ENCODE measurements around the gene RHBDL1. TPM values are rescaled to one million over a fixed set of nuclear protein-coding genes. Genes with fewer than 3 reads are reported as not detected.

The RHBDL1 gene
- polyA plus RNA-seq, 1 donor from 2014 or later: 7.2 TPM

DNA sequence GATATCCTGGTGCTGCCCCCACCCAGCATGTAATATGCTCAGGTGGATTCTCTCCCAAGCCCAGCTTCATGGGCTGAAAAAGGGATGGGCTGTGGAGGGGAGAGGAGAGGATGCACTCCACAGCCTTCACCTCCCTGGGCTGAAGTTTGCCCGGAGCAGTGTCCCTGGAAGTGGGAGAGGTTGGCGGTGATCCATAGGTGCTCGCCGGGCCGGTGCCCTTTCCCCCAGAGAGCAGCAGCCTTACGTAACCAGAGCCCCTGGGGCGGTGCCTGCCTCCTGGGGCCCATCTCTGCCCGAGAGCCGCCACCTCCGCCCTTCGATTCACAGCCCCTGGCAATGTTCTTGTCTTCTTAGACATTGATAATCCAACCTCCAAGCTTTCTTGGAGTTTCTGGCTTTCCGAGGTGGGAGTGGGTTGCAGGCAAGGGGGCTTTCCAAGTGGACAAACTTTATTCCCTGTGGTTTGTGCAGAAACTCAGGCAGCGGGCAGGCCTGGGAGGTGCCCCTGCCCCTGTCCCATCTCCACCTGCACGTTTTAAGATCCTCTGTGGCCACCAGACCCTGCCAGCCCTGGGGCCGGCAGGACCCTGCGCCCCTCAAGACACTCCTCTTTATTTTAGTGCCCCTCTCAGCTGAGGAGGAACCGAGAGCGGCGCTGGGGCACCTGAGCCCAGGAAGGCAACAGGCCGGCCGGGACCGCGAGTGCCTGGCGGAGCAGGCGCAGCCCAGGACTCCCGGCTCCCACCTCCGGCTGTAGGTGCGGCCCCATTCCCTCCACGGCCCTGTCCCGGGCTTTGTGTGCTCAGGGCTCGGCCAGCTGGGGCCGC lies 29.4 kb upstream of the RHBDL1 start:
- H3K27me3 ChIP-seq (ENCODE audit: insufficient read depth, low read depth, low read length): no peaks in the 10 kb centered on the region
- no peaks in the 10 kb centered on the region for H3F3A ChIP-seq (ENCODE audit: insufficient read depth, low read length, poor library complexity, severe bottlenecking)
- no peaks in the 10 kb centered on the region for H3K79me2 ChIP-seq (replicated peaks; ENCODE audit: insufficient read depth, low read length)
- H3K27ac ChIP-seq (ENCODE audit: low read length): no peak overlapping the region
- H3K9me3 ChIP-seq (ENCODE audit: low read length): no peaks in the 10 kb centered on the region
- H3K9me2 ChIP-seq (ENCODE audit: insufficient read depth, low read length): no peaks in the 10 kb centered on the region
- no peaks in the 10 kb centered on the region for H4K20me1 ChIP-seq (ENCODE audit: insufficient read depth)
- H3K4me3 ChIP-seq (ENCODE audit: low read length): no peak overlapping the region
- no peak overlapping the region for H2AFZ ChIP-seq (ENCODE audit: low read depth, low read length)
- no peaks in the 10 kb centered on the region for H3K36me3 ChIP-seq (ENCODE audit: insufficient read depth, low read length)
- no peak overlapping the region for H3K4me2 ChIP-seq (ENCODE audit: low read length)
- H3K9ac ChIP-seq (ENCODE audit: low read length): no peak overlapping the region
- no peak for TF ChIP-seq SMC3 (conservative IDR thresholded peaks at IDR 0.05; ENCODE audit: poor library complexity)
- TF ChIP-seq, protein P1, sequence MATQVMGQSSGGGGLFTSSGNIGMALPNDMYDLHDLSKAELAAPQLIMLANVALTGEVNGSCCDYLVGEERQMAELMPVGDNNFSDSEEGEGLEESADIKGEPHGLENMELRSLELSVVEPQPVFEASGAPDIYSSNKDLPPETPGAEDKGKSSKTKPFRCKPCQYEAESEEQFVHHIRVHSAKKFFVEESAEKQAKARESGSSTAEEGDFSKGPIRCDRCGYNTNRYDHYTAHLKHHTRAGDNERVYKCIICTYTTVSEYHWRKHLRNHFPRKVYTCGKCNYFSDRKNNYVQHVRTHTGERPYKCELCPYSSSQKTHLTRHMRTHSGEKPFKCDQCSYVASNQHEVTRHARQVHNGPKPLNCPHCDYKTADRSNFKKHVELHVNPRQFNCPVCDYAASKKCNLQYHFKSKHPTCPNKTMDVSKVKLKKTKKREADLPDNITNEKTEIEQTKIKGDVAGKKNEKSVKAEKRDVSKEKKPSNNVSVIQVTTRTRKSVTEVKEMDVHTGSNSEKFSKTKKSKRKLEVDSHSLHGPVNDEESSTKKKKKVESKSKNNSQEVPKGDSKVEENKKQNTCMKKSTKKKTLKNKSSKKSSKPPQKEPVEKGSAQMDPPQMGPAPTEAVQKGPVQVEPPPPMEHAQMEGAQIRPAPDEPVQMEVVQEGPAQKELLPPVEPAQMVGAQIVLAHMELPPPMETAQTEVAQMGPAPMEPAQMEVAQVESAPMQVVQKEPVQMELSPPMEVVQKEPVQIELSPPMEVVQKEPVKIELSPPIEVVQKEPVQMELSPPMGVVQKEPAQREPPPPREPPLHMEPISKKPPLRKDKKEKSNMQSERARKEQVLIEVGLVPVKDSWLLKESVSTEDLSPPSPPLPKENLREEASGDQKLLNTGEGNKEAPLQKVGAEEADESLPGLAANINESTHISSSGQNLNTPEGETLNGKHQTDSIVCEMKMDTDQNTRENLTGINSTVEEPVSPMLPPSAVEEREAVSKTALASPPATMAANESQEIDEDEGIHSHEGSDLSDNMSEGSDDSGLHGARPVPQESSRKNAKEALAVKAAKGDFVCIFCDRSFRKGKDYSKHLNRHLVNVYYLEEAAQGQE (IDR thresholded peaks at IDR 0.05; ENCODE audit: borderline replicate concordance): no peak

GRCh38 chr16:646679-647172 lies 28.7 kb upstream of the RHBDL1 start:
- Histone ChIP-seq H3K4me2 (ENCODE audit: low read length) (no peak overlapping the region), H4K20me1 (ENCODE audit: insufficient read depth) (no peaks in the 10 kb centered on the region), H3K27me3 (ENCODE audit: insufficient read depth, low read depth, low read length) (no peaks in the 10 kb centered on the region), H3K9me3 (ENCODE audit: low read length) (no peaks in the 10 kb centered on the region), H2AFZ (ENCODE audit: low read depth, low read length) (no peak overlapping the region), H3K9ac (ENCODE audit: low read length) (no peak overlapping the region), H3K4me3 (ENCODE audit: low read length) (no peak overlapping the region), H3F3A (ENCODE audit: insufficient read depth, low read length, poor library complexity, severe bottlenecking) (no peaks in the 10 kb centered on the region), H3K79me2 (replicated peaks; ENCODE audit: insufficient read depth, low read length) (no peaks in the 10 kb centered on the region), H3K36me3 (ENCODE audit: insufficient read depth, low read length) (no peaks in the 10 kb centered on the region), H3K9me2 (ENCODE audit: insufficient read depth, low read length) (no peaks in the 10 kb centered on the region), H3K27ac (ENCODE audit: low read length) (no peak overlapping the region)
- TF ChIP-seq EZH2 (IDR thresholded peaks at IDR 0.05; ENCODE audit: borderline replicate concordance, insufficient read depth, low read length, poor library complexity, severe bottlenecking) (no peak), TAF1 (IDR thresholded peaks at IDR 0.05; ENCODE audit: low read depth) (no peak), EP300 (conservative IDR thresholded peaks at IDR 0.05; ENCODE audit: poor library complexity, severe bottlenecking) (no peak), RAD21 (conservative IDR thresholded peaks at IDR 0.05) (no peak), SMC3 (conservative IDR thresholded peaks at IDR 0.05; ENCODE audit: poor library complexity) (no peak)

DNA sequence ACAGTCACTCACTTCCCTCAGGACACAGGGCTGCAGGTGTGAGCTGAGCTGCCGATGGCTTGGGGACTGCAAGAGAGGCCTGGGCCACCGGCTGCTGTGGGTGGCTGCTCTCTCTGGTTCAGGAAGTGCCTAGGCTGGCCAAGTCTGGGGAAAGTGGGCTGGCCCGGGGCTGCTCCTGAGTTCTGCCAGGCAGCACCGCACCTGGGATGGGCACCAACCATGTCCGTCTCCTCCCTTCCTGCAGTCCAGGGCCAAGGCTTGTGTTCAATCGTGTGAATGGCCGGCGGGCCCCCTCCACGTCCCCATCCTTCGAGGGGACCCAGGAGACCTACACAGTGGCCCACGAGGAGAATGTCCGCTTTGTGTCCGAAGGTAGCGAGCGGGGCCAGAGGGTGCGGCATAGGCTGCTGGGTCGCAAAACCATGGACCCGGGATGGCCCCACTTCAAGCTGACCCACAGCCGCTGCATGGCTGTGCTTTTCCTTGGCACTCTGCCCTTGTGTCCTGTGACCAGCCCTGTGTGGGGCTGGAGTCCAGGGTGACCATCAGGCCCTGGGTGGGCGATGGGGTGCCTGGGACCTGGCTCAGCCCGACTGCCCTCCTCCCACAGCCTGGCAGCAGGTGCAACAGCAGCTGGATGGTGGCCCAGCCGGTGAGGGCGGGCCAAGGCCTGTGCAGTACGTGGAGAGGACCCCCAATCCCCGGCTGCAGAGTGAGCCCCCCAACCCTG lies 28.1 kb upstream of the RHBDL1 start:
- TF ChIP-seq SMC3 (conservative IDR thresholded peaks at IDR 0.05; ENCODE audit: poor library complexity) (no peak), MXI1 (conservative IDR thresholded peaks at IDR 0.05; ENCODE audit: poor library complexity, severe bottlenecking) (no peak), TAF1 (IDR thresholded peaks at IDR 0.05; ENCODE audit: low read depth) (no peak), CTCF (IDR thresholded peaks at IDR 0.05; ENCODE audit: poor library complexity, severe bottlenecking) (no peak), RAD21 (conservative IDR thresholded peaks at IDR 0.05) (no peak)
- Histone ChIP-seq H3K4me3 (ENCODE audit: low read length) (no peak overlapping the region), H3K27me3 (ENCODE audit: insufficient read depth, low read depth, low read length) (no peaks in the 10 kb centered on the region), H4K20me1 (ENCODE audit: insufficient read depth) (no peaks in the 10 kb centered on the region), H3K4me2 (ENCODE audit: low read length) (no peak overlapping the region), H3K27ac (ENCODE audit: low read length) (no peak overlapping the region), H3F3A (ENCODE audit: insufficient read depth, low read length, poor library complexity, severe bottlenecking) (no peaks in the 10 kb centered on the region), H3K36me3 (ENCODE audit: insufficient read depth, low read length) (no peaks in the 10 kb centered on the region), H2AFZ (ENCODE audit: low read depth, low read length) (no peak overlapping the region), H3K9me2 (ENCODE audit: insufficient read depth, low read length) (no peaks in the 10 kb centered on the region), H3K79me2 (replicated peaks; ENCODE audit: insufficient read depth, low read length) (no peaks in the 10 kb centered on the region), H3K9ac (ENCODE audit: low read length) (no peak overlapping the region), H3K9me3 (ENCODE audit: low read length) (no peaks in the 10 kb centered on the region)
